SK-N-SH treated with all-trans-retinoic acid at 6 μM for 48 hours (cell line): ENCODE results near the gene FOXN1.

Experiments used
- ATAC-seq: fragments of 200-7000 bp; cut with Tn5 transposase; 3 replicates; pipeline ENCODE4 v1.9.1; 2020; ENCODE audit warnings: mild to moderate bottlenecking, moderate library complexity
- ARNTL ChIP-seq: fragments of 450-650 bp; formaldehyde crosslinking; IDR thresholded peaks from 2 replicates; pipeline ENCODE4 v1.5.0; 2020; ENCODE audit warnings: low read depth, mild to moderate bottlenecking, moderate library complexity, borderline replicate concordance
- BACH2 ChIP-seq: fragments of 250-450 bp; sonication (Bioruptor Pico); IDR thresholded peaks from 2 replicates; pipeline ENCODE4 v1.9.0; 2021; ENCODE audit warnings: mild to moderate bottlenecking, borderline replicate concordance
- CSDC2 ChIP-seq: fragments of 250-450 bp; sonication (Bioruptor Pico); IDR thresholded peaks from 2 replicates; pipeline ENCODE4 v1.5.0; 2020; ENCODE audit warnings: mild to moderate bottlenecking, moderate library complexity
- CSRNP3 ChIP-seq: fragments of 250-450 bp; sonication (Bioruptor Pico); IDR thresholded peaks from 2 replicates; pipeline ENCODE4 v1.5.1; 2021; ENCODE audit warnings: mild to moderate bottlenecking, moderate library complexity
- ESRRG ChIP-seq: fragments of 250-450 bp; sonication (Bioruptor Pico); IDR thresholded peaks from 2 replicates; pipeline ENCODE4 v1.6.1; 2021; ENCODE audit warnings: mild to moderate bottlenecking
- GLIS3 ChIP-seq: fragments of 250-450 bp; sonication (Bioruptor Pico); IDR thresholded peaks from 2 replicates; pipeline ENCODE4 v1.5.0; 2020; ENCODE audit warnings: mild to moderate bottlenecking, moderate library complexity
- ISL1 ChIP-seq: fragments of 250-450 bp; sonication (Bioruptor Pico); IDR thresholded peaks from 2 replicates; pipeline ENCODE4 v2.1.2; 2022; ENCODE audit warnings: mild to moderate bottlenecking, moderate library complexity
- OSR1 ChIP-seq: fragments of 250-450 bp; sonication (Bioruptor Pico); IDR thresholded peaks from 2 replicates; pipeline ENCODE4 v1.8.0; 2022; ENCODE audit warnings: moderate library complexity, mild to moderate bottlenecking, inconsistent platforms
- PATZ1 ChIP-seq: fragments of 250-450 bp; sonication (Bioruptor Pico); IDR thresholded peaks from 2 replicates; pipeline ENCODE4 v1.8.0; 2020; ENCODE audit warnings: mild to moderate bottlenecking, moderate library complexity, borderline replicate concordance
- PPARA ChIP-seq: fragments of 250-450 bp; sonication (Bioruptor Pico); IDR thresholded peaks from 2 replicates; pipeline ENCODE4 v1.5.0; 2020; ENCODE audit warnings: mild to moderate bottlenecking, borderline replicate concordance
- SNAI2 ChIP-seq: fragments of 250-450 bp; sonication (Bioruptor Pico); IDR thresholded peaks from 2 replicates; pipeline ENCODE4 v1.5.0; 2020; ENCODE audit warnings: mild to moderate bottlenecking, moderate library complexity
- TCF4 ChIP-seq: fragments of 250-450 bp; sonication (Bioruptor Pico); IDR thresholded peaks from 2 replicates; pipeline ENCODE4 v1.8.0; 2021; ENCODE audit warnings: mild to moderate bottlenecking, moderate library complexity, borderline replicate concordance
- TOX ChIP-seq: fragments of 250-450 bp; sonication (Bioruptor Pico); IDR thresholded peaks from 2 replicates; pipeline ENCODE4 v1.8.0; 2021; ENCODE audit warnings: mild to moderate bottlenecking, moderate library complexity, borderline replicate concordance
- TSHZ2 ChIP-seq: fragments of 250-450 bp; sonication (Bioruptor Pico); IDR thresholded peaks from 2 replicates; pipeline ENCODE4 v1.5.0; 2020; ENCODE audit warnings: mild to moderate bottlenecking, moderate library complexity
- ZC3H10 ChIP-seq: fragments of 250-450 bp; sonication (Bioruptor Pico); IDR thresholded peaks from 2 replicates; pipeline ENCODE4 v1.5.1; 2021; ENCODE audit warnings: mild to moderate bottlenecking, moderate library complexity
- ZFP3 ChIP-seq: fragments of 250-450 bp; sonication (Bioruptor Pico); IDR thresholded peaks from 2 replicates; pipeline ENCODE4 v1.5.0; 2020; ENCODE audit warnings: mild to moderate bottlenecking, moderate library complexity
- ZFP30 ChIP-seq: fragments of 450-650 bp; formaldehyde crosslinking; IDR thresholded peaks from 2 replicates; pipeline ENCODE4 v1.5.0; 2022; ENCODE audit warnings: mild to moderate bottlenecking, moderate library complexity
- TF ChIP-seq, protein P1 (sequence below): fragments of 250-450 bp; sonication (Bioruptor Pico); IDR thresholded peaks from 2 replicates; pipeline ENCODE4 v1.8.0; 2021; ENCODE audit warnings: low read depth, mild to moderate bottlenecking, moderate library complexity, borderline replicate concordance
- TF ChIP-seq, protein P2 (sequence below): fragments of 250-450 bp; sonication (Bioruptor Pico); IDR thresholded peaks from 2 replicates; pipeline ENCODE4 v1.5.1; 2020; ENCODE audit warnings: low read depth, mild to moderate bottlenecking, moderate library complexity

The FOXN1 gene

DNA sequence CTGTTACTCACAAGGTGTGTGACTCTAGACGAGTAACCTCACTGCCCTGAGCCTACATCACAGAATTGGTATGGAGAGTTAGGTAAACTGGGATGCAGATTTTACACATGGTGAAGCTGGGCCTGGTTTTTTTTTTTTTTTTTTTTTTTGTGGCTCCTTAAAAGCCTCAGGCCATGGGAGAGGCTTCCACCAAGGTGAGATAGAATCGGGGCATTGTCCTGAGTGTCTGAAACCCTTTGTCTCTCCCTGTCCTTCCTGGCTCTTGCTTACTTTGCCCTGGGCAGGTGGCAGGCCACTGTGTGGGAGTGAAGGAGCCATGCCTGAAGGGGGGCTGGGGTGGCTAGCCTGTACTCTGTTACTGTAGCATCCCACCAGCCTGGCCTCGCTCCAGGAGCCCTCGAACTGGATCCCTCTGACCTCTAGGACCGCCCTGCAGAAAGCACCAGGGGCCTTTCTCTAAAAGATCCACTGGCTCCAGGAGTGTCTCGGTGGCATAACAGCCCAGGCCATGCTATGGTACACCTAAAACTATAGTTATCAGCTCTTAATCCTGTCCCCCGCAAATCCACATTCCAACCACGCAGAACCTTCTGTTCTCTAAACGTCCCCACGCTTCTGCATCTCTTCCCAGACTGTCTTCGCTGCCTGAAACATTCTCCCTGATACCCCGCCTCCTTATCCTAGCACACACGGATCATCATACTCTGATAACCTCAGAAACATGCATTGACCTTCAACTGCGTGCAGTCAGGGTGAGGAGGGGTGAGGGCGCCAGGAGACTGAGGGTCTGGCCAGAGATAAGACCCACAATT is 34.4 kb upstream of the FOXN1 start:
- TF ChIP-seq PPARA, result no peak
- no peak for TF ChIP-seq CSRNP3
- no peak for TF ChIP-seq ARNTL (CRISPR knock-in tag)
- TF ChIP-seq OSR1, result no peak
- TF ChIP-seq TSHZ2 (CRISPR knock-in tag), result no peak
- TF ChIP-seq, protein P1, sequence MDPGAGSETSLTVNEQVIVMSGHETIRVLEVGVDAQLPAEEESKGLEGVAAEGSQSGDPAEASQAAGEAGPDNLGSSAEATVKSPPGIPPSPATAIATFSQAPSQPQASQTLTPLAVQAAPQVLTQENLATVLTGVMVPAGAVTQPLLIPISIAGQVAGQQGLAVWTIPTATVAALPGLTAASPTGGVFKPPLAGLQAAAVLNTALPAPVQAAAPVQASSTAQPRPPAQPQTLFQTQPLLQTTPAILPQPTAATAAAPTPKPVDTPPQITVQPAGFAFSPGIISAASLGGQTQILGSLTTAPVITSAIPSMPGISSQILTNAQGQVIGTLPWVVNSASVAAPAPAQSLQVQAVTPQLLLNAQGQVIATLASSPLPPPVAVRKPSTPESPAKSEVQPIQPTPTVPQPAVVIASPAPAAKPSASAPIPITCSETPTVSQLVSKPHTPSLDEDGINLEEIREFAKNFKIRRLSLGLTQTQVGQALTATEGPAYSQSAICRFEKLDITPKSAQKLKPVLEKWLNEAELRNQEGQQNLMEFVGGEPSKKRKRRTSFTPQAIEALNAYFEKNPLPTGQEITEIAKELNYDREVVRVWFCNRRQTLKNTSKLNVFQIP (CRISPR knock-in tag), result no peak
- TF ChIP-seq CSDC2 (CRISPR knock-in tag), result no peak
- no peak for TF ChIP-seq ZC3H10 (CRISPR knock-in tag)
- TF ChIP-seq TOX (CRISPR knock-in tag), result no peak
- TF ChIP-seq ZFP3, result no peak
- no peak for TF ChIP-seq PATZ1 (CRISPR knock-in tag)
- TF ChIP-seq, protein P2, sequence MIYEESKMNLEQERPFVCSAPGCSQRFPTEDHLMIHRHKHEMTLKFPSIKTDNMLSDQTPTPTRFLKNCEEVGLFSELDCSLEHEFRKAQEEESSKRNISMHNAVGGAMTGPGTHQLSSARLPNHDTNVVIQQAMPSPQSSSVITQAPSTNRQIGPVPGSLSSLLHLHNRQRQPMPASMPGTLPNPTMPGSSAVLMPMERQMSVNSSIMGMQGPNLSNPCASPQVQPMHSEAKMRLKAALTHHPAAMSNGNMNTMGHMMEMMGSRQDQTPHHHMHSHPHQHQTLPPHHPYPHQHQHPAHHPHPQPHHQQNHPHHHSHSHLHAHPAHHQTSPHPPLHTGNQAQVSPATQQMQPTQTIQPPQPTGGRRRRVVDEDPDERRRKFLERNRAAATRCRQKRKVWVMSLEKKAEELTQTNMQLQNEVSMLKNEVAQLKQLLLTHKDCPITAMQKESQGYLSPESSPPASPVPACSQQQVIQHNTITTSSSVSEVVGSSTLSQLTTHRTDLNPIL, result no peak
- TF ChIP-seq GLIS3, result no peak
- no peak for TF ChIP-seq BACH2 (CRISPR knock-in tag)
- no peak for TF ChIP-seq SNAI2
- no peak for TF ChIP-seq TCF4
- no peak for TF ChIP-seq ZFP30 (CRISPR knock-in tag)
- TF ChIP-seq, all 23 proteins: peak for 0
- no peak for ATAC-seq

GRCh38 chr17:28472871-28473497 is 33.2 kb upstream of the FOXN1 start:
- ATAC-seq, result no peak
- TF ChIP-seq SNAI2 (no peak), PPARA (no peak), ZC3H10 (CRISPR knock-in tag) (no peak), ISL1 (CRISPR knock-in tag) (no peak)

- no peak for TF ChIP-seq TOX (CRISPR knock-in tag)
- no peak for TF ChIP-seq TSHZ2 (CRISPR knock-in tag)
- TF ChIP-seq ESRRG, result no peak
- TF ChIP-seq ZFP3, result no peak
- no peak for TF ChIP-seq OSR1
Measured at GRCh38 chr17:28473542-28473941, 32.6 kb upstream of the FOXN1 start, which contains the start of gene SLC13A2. TSS of gene SLC13A2 (plus strand) at chr17:28473644. CDS start at chr17:28473713, 69 bp downstream.

More at GRCh38 chr17:28473542-28473941, 32.6 kb upstream of the FOXN1 start, which contains the start of gene SLC13A2:
- no peak for ATAC-seq
